A549 (cell line): Measurements from ENCODE around the gene COL24A1. TPM values are rescaled to one million over a fixed set of nuclear protein-coding genes. Genes with fewer than 3 reads are reported as not detected.
"Not testable (repeated sequence)": the region's sequence is repeated elsewhere in the genome, so short reads cannot be mapped to it uniquely, and the experiment has no call there.

Source experiments
- ATAC-seq, 2 experiments: fragments of 200-7000 bp in 1 of 2; fragments of >200 bp in 1 of 2; cut with Nextera tagmentation in 1 of 2; cut with Tn5 transposase in 1 of 2; 3 replicates each; pipeline versions ENCODE4 v1.8.0 to v1.9.1; 2018 to 2020; ENCODE audit warnings: mild to moderate bottlenecking in 1 of 2, moderate library complexity in 1 of 2
- CTCF ChIA-PET: fragments of 300-600 bp; sonication (Branson Sonifier 250); formaldehyde crosslinking; extraction: SDS; loops from one replicate; lab custom pipeline; 2021; ENCODE audit warnings: antibody characterized with exemption, inconsistent platforms; lab: Yijun Ruan, JAX
- POLR2A ChIA-PET: fragments of 350-600 bp; formaldehyde crosslinking; extraction: SDS; loops from one replicate; lab custom pipeline; 2021; ENCODE audit warnings: antibody characterized with exemption, inconsistent platforms; lab: Yijun Ruan, JAX
- DNase-seq, 2 experiments: peaks; one replicate each; pipeline versions ENCODE4 v3.0.0 to v3.0.0-alpha.2; 2011 to 2016; ENCODE audit warnings: low read depth in 1 of 2, low spot score in 1 of 2
- FAIRE-seq: peaks from 2 replicates; lab custom pipeline; 2011; peaks lifted over from hg19 to GRCh38; lab: Jason Lieb, UNC
- H3K27ac ChIP-seq, 2 experiments: fragments of >200 bp; sonication (Bioruptor Twin); formaldehyde crosslinking; 3 replicates each; pipeline ENCODE4 v1.5.1; 2016 to 2017
- H3K4me1 ChIP-seq: fragments of >200 bp; sonication (Bioruptor Twin); formaldehyde crosslinking; 3 replicates; pipeline ENCODE4 v1.6.1; 2016
- H3K4me2 ChIP-seq: fragments of >200 bp; sonication (Bioruptor Twin); formaldehyde crosslinking; 3 replicates; pipeline ENCODE4 v1.6.1; 2016
- H3K4me3 ChIP-seq: fragments of >200 bp; sonication (Bioruptor Twin); formaldehyde crosslinking; 3 replicates; pipeline ENCODE4 v1.5.1; 2016
- H3K9me3 ChIP-seq: fragments of >200 bp; sonication (Bioruptor Twin); formaldehyde crosslinking; 3 replicates; pipeline ENCODE4 v1.6.1; 2016
- CBX2 ChIP-seq: fragments of 200-600 bp; sonication (generic); IDR thresholded peaks from 2 replicates; pipeline ENCODE4 v1.6.1; 2016; ENCODE audit warnings: low read depth, mild to moderate bottlenecking, borderline replicate concordance
- CTCF ChIP-seq: fragments of >200 bp; sonication (Bioruptor Twin); formaldehyde crosslinking; IDR thresholded peaks from 3 replicates; pipeline ENCODE4 v1.5.1; 2016
- EP300 ChIP-seq, 2 experiments: fragments of >200 bp; sonication (Bioruptor Twin); formaldehyde crosslinking; IDR thresholded peaks; 2 replicates in 1 of 2; 3 replicates in 1 of 2; pipeline ENCODE4 v1.6.1; 2016 to 2017
- HEYL ChIP-seq: fragments of 250-450 bp; sonication (Bioruptor Pico); IDR thresholded peaks from 2 replicates; pipeline ENCODE4 v1.8.0; 2021; ENCODE audit warnings: mild to moderate bottlenecking, moderate library complexity
- HMGXB4 ChIP-seq: fragments of 250-450 bp; sonication (Bioruptor Pico); IDR thresholded peaks from 2 replicates; pipeline ENCODE4 v1.5.0; 2021; ENCODE audit warnings: mild to moderate bottlenecking, moderate library complexity, borderline replicate concordance
- HOXA7 ChIP-seq: fragments of 250-450 bp; sonication (Bioruptor Pico); IDR thresholded peaks from 2 replicates; pipeline ENCODE4 v1.5.0; 2020; ENCODE audit warnings: mild to moderate bottlenecking, moderate library complexity
- HOXB13 ChIP-seq: fragments of 250-450 bp; sonication (Bioruptor Pico); IDR thresholded peaks from 2 replicates; pipeline ENCODE4 v1.5.0; 2020; ENCODE audit warnings: low read depth, mild to moderate bottlenecking, moderate library complexity
- HOXB5 ChIP-seq: fragments of 250-450 bp; sonication (Bioruptor Pico); IDR thresholded peaks from 2 replicates; pipeline ENCODE4 v1.5.0; 2020; ENCODE audit warnings: mild to moderate bottlenecking, moderate library complexity
- JUN ChIP-seq, 2 experiments: fragments of >200 bp; sonication (Bioruptor Twin); formaldehyde crosslinking; IDR thresholded peaks; 2 replicates in 1 of 2; 3 replicates in 1 of 2; pipeline ENCODE4 v1.6.1; 2016 to 2017
- KDM1A ChIP-seq: fragments of 200-600 bp; sonication (generic); IDR thresholded peaks from 2 replicates; pipeline ENCODE4 v1.6.1; 2016; ENCODE audit warnings: low read depth, mild to moderate bottlenecking
- MAZ ChIP-seq: fragments of 150-350 bp; IDR thresholded peaks from 2 replicates; pipeline ENCODE4 v1.6.1; 2014; ENCODE audit warnings: antibody characterized with exemption, low read depth, low read length, borderline replicate concordance
- NFE2L2 ChIP-seq: fragments of 150-350 bp; conservative IDR thresholded peaks from 2 replicates; pipeline ENCODE4 v1.6.1; 2014; ENCODE audit warnings: low read length
- NPAS2 ChIP-seq: fragments of 250-450 bp; sonication (Bioruptor Pico); IDR thresholded peaks from 2 replicates; pipeline ENCODE4 v1.8.0; 2022; ENCODE audit warnings: mild to moderate bottlenecking, moderate library complexity, borderline replicate concordance
- NR3C1 ChIP-seq: fragments of >200 bp; sonication (Bioruptor Twin); formaldehyde crosslinking; IDR thresholded peaks from 3 replicates; pipeline ENCODE4 v1.6.1; 2017
- PHF8 ChIP-seq: fragments of 200-600 bp; sonication (generic); IDR thresholded peaks from 2 replicates; pipeline ENCODE4 v1.6.1; 2016; ENCODE audit warnings: low read depth, mild to moderate bottlenecking, antibody characterized with exemption, moderate library complexity, borderline replicate concordance
- POLR2AphosphoS2 ChIP-seq: conservative IDR thresholded peaks from 2 replicates; pipeline ENCODE4 v1.6.1; 2012; ENCODE audit warnings: low read length, improper control_type of control experiment, inconsistent platforms
- RAD21 ChIP-seq, 2 experiments: fragments of >200 bp in 1 of 2; sonication (Bioruptor Twin) in 1 of 2; formaldehyde crosslinking in 1 of 2; IDR thresholded peaks in 1 of 2; conservative IDR thresholded peaks in 1 of 2; 2 replicates in 1 of 2; 3 replicates in 1 of 2; pipeline ENCODE4 v1.6.1; 2012 to 2018; ENCODE audit warnings: inconsistent platforms in 1 of 2
- RARB ChIP-seq: fragments of 250-450 bp; sonication (Bioruptor Pico); IDR thresholded peaks from 2 replicates; pipeline ENCODE4 v1.8.0; 2021; ENCODE audit warnings: mild to moderate bottlenecking, moderate library complexity
- RFX5 ChIP-seq: fragments of 450-650 bp; IDR thresholded peaks from 2 replicates; pipeline ENCODE4 v1.7.1; 2014; ENCODE audit warnings: antibody characterized with exemption, mild to moderate bottlenecking, moderate library complexity
- TFCP2L1 ChIP-seq: fragments of 250-450 bp; sonication (Bioruptor Pico); IDR thresholded peaks from 2 replicates; pipeline ENCODE4 v1.5.0; 2021; ENCODE audit warnings: mild to moderate bottlenecking
- USF2 ChIP-seq: fragments of 450-650 bp; IDR thresholded peaks from 2 replicates; pipeline ENCODE4 v1.6.1; 2014; ENCODE audit warnings: antibody characterized with exemption
- ZC3H11A ChIP-seq: fragments of 450-650 bp; IDR thresholded peaks from 2 replicates; pipeline ENCODE4 v1.6.1; 2014; ENCODE audit warnings: antibody characterized with exemption, mild to moderate bottlenecking
- ZFP36 ChIP-seq: fragments of 450-650 bp; IDR thresholded peaks from 2 replicates; pipeline ENCODE4 v1.6.1; 2014; ENCODE audit warnings: borderline replicate concordance; ENCODE audit not compliant: partially characterized antibody
- WGBS: methylation state at CpG from one replicate; pipeline ENCODE4 v1.1.6; 2017; ENCODE audit errors: missing lambda C conversion rate; 5-methylcytosine and 5-hydroxymethylcytosine counted together
- polyA plus RNA-seq, 4 experiments: library from polyadenylated mRNA; depleted of rRNA in 3 of 4; stranded (reverse); fragments of >200 nt; fragmentation: RNase III in 1 of 4; extraction: RNeasy Plus Mini Kit Qiagen cat#74134 plus additional on column Dnase treatment in 1 of 4; gene quantifications; 2 replicates in 3 of 4; 3 replicates in 1 of 4; pipeline ENCODE4 v1.2.3, GENCODE V29; 2011 to 2017

The COL24A1 gene
- polyA plus RNA-seq, 2 of the 4 experiments (the other 2 are of a cell fraction): 0.03 to 0.13 TPM

- no peak for TF ChIP-seq CTCF
- TF ChIP-seq, all 56 proteins: peak for 0
These were observed 198.8 kb downstream of the COL24A1 start (continued) for GRCh38 chr1:85957760-85958159.

- H3K27ac ChIP-seq, H3K4me3 ChIP-seq, H3K4me2 ChIP-seq, FAIRE-seq, H3K9me3 ChIP-seq, DNase-seq, CTCF ChIA-PET, H3K4me1 ChIP-seq, POLR2A ChIA-PET, ATAC-seq: not testable (repeated sequence)
- 84% methylated on average over 7 of the region's 7 CpGs for WGBS
These were observed 201.4 kb downstream of the COL24A1 start for GRCh38 chr1:85955218-85955617.

GRCh38 chr1:85952460-85952859, 204.1 kb downstream of the COL24A1 start:
- no peak for ATAC-seq

GRCh38 chr1:85947186-85947585, 209.4 kb downstream of the COL24A1 start:
- no peak overlapping the region for H3K4me2 ChIP-seq
- H3K4me3 ChIP-seq: no peak overlapping the region
- CTCF ChIA-PET: no interaction called here
- H3K9me3 ChIP-seq: no peaks in the 10 kb centered on the region
- no peaks in the 10 kb centered on the region for H3K4me1 ChIP-seq
- TF ChIP-seq NR3C1 (no peak), RFX5 (no peak), RARB (CRISPR knock-in tag) (no peak), ZFP36 (no peak), POLR2AphosphoS2 (no peak), HOXB5 (CRISPR knock-in tag) (no peak), CTCF (no peak), HOXB13 (CRISPR knock-in tag) (no peak), USF2 (no peak), HOXA7 (no peak), TFCP2L1 (CRISPR knock-in tag) (no peak), ZC3H11A (no peak)
- TF ChIP-seq, all 56 proteins: peak for 0
- ATAC-seq (no peak), DNase-seq (no peak), FAIRE-seq (no peak)
- no peak overlapping the region for H3K27ac ChIP-seq
- POLR2A ChIA-PET: no interaction called here
- 80% methylated on average over 2 of the region's 2 CpGs for WGBS

More at GRCh38 chr1:85952460-85952859, 204.1 kb downstream of the COL24A1 start:
- POLR2A ChIA-PET: no interaction called here
- H3K9me3 ChIP-seq: no peaks in the 10 kb centered on the region
- no peak overlapping the region for H3K4me2 ChIP-seq
- CTCF ChIA-PET: no interaction called here
- H3K4me3 ChIP-seq: no peak overlapping the region
- TF ChIP-seq ZC3H11A (no peak), PHF8 (no peak)
- TF ChIP-seq, all 56 proteins: peak for 0
- Histone ChIP-seq H3K4me1 (no peaks in the 10 kb centered on the region), H3K27ac (no peak overlapping the region)
- 11% methylated on average over 3 of the region's 3 CpGs for WGBS
- DNase-seq (no peak), FAIRE-seq (no peak)

GRCh38 chr1:85943945-85944344, 212.6 kb downstream of the COL24A1 start:
- 83% methylated on average over 1 of the region's 1 CpG for WGBS
- no peak overlapping the region for H3K4me2 ChIP-seq
- H3K4me3 ChIP-seq: no peak overlapping the region
- DNase-seq: no peak
- FAIRE-seq: no peak
- CTCF ChIA-PET: no interaction called here
- no peaks in the 10 kb centered on the region for H3K9me3 ChIP-seq
- H3K27ac ChIP-seq: no peak overlapping the region
- POLR2A ChIA-PET: no interaction called here
- no peaks in the 10 kb centered on the region for H3K4me1 ChIP-seq
- no peak for ATAC-seq
- TF ChIP-seq NFE2L2: no peak
- no peak for TF ChIP-seq KDM1A
- no peak for TF ChIP-seq RAD21 (conservative IDR thresholded peaks at IDR 0.05 in 1 of 2, IDR thresholded peaks at IDR 0.05 in 1 of 2)
- no peak for TF ChIP-seq HEYL (CRISPR knock-in tag)
- TF ChIP-seq HOXB13 (CRISPR knock-in tag): no peak
- no peak for TF ChIP-seq NR3C1
- no peak for TF ChIP-seq JUN (IDR thresholded peaks at IDR 0.05)
- no peak for TF ChIP-seq EP300 (IDR thresholded peaks at IDR 0.05)
- TF ChIP-seq MAZ: no peak
- no peak for TF ChIP-seq CBX2
- TF ChIP-seq HMGXB4 (CRISPR knock-in tag): no peak
- no peak for TF ChIP-seq NPAS2 (CRISPR knock-in tag)
